ENCODE results near the gene CLEC10A. TPM values are rescaled to one million over a fixed set of nuclear protein-coding genes. Genes with fewer than 3 reads are reported as not detected.

Gene CLEC10A
- total RNA-seq, 1 experiment from 2014 or later = not detected

GRCh38 chr17:7046127-7046724 lies 33.8 kb downstream of the CLEC10A start:
- in situ Hi-C loops (cut with HindIII; ENCODE audit: low sequenced_read_pairs) = no loop called here

GRCh38 chr17:7045492-7046126 lies 34.4 kb downstream of the CLEC10A start:
- in situ Hi-C loops (cut with HindIII; ENCODE audit: low sequenced_read_pairs) = no loop called here
- peak; percentile 93 for DNase-seq (ENCODE audit: low spot score)

More at GRCh38 chr17:7046127-7046724, 33.8 kb downstream of the CLEC10A start:
- DNase-seq (ENCODE audit: low spot score) = peak; percentile 89

- DNase-seq (ENCODE audit: low spot score) = peak; percentile 41
- in situ Hi-C loops (cut with HindIII; ENCODE audit: low sequenced_read_pairs) = no loop called here
Observed at GRCh38 chr17:7043497-7044198, 36.4 kb downstream of the CLEC10A start, which contains the start of gene SLC16A11. Gene SLC16A11 (minus strand): TSS chr17:7044092. CDS start chr17:7043513, 579 bp downstream.

GRCh38 chr17:7043182-7043496 lies 36.9 kb downstream of the CLEC10A start:
- DNase-seq (ENCODE audit: low spot score) = peak; percentile 12
- in situ Hi-C loops (cut with HindIII; ENCODE audit: low sequenced_read_pairs) = no loop called here

- in situ Hi-C loops (cut with HindIII; ENCODE audit: low sequenced_read_pairs) = no loop called here
- DNase-seq (ENCODE audit: low spot score) = peak; percentile 31
Observed at GRCh38 chr17:7042501-7043181, 37.4 kb downstream of the CLEC10A start.

- no peak for DNase-seq (ENCODE audit: low spot score)
- in situ Hi-C loops (cut with HindIII; ENCODE audit: low sequenced_read_pairs) = no loop called here
Observed at GRCh38 chr17:7041607-7042500, 38.2 kb downstream of the CLEC10A start.

- no peak for DNase-seq (ENCODE audit: low spot score)
- in situ Hi-C loops (cut with HindIII; ENCODE audit: low sequenced_read_pairs) = loop anchor here (5.0 kb wide), 1 partner anchor 77 kb away; no protein-coding TSS in a partner anchor
Observed at GRCh38 chr17:7039832-7040231, 40.2 kb downstream of the CLEC10A start.

- in situ Hi-C loops (cut with HindIII; ENCODE audit: low sequenced_read_pairs) = loop anchor here (5.0 kb wide), 1 partner anchor 79 kb away; no protein-coding TSS in a partner anchor
- DNase-seq (ENCODE audit: low spot score) = no peak
Observed at GRCh38 chr17:7038025-7038862, 41.8 kb downstream of the CLEC10A start.

- in situ Hi-C loops (cut with HindIII; ENCODE audit: low sequenced_read_pairs) = loop anchor here (5.0 kb wide), 1 partner anchor 82 kb away; no protein-coding TSS in a partner anchor
- peak; percentile 99 for DNase-seq (ENCODE audit: low spot score)
Observed at GRCh38 chr17:7035591-7036368, 44.3 kb downstream of the CLEC10A start, which contains the start of gene SLC16A13. Gene SLC16A13 (plus strand): TSS chr17:7036015. CDS start chr17:7036383, 368 bp downstream.

- DNase-seq (ENCODE audit: low spot score) = no peak
- in situ Hi-C loops (cut with HindIII; ENCODE audit: low sequenced_read_pairs) = loop anchor here (5.0 kb wide), 1 partner anchor 82 kb away; no protein-coding TSS in a partner anchor
Observed at GRCh38 chr17:7034955-7035590, 45.0 kb downstream of the CLEC10A start.

- in situ Hi-C loops (cut with HindIII; ENCODE audit: low sequenced_read_pairs) = no loop called here
- DNase-seq (ENCODE audit: low spot score) = no peak
Observed at GRCh38 chr17:7029659-7030058, 50.4 kb downstream of the CLEC10A start.

GRCh38 chr17:7029096-7029495 lies 51.0 kb downstream of the CLEC10A start:
- DNase-seq (ENCODE audit: low spot score) = no peak
- in situ Hi-C loops (cut with HindIII; ENCODE audit: low sequenced_read_pairs) = no loop called here

GRCh38 chr17:7027335-7027734 lies 52.7 kb downstream of the CLEC10A start:
- in situ Hi-C loops (cut with HindIII; ENCODE audit: low sequenced_read_pairs) = no loop called here
- no peak for DNase-seq (ENCODE audit: low spot score)

GRCh38 chr17:7026471-7027115 lies 53.5 kb downstream of the CLEC10A start:
- in situ Hi-C loops (cut with HindIII; ENCODE audit: low sequenced_read_pairs) = no loop called here
- no peak for DNase-seq (ENCODE audit: low spot score)

GRCh38 chr17:7025245-7025644 lies 54.8 kb downstream of the CLEC10A start:
- in situ Hi-C loops (cut with HindIII; ENCODE audit: low sequenced_read_pairs) = no loop called here
- DNase-seq (ENCODE audit: low spot score) = no peak
